ENCODE data around the gene ANKHD1.

DNA sequence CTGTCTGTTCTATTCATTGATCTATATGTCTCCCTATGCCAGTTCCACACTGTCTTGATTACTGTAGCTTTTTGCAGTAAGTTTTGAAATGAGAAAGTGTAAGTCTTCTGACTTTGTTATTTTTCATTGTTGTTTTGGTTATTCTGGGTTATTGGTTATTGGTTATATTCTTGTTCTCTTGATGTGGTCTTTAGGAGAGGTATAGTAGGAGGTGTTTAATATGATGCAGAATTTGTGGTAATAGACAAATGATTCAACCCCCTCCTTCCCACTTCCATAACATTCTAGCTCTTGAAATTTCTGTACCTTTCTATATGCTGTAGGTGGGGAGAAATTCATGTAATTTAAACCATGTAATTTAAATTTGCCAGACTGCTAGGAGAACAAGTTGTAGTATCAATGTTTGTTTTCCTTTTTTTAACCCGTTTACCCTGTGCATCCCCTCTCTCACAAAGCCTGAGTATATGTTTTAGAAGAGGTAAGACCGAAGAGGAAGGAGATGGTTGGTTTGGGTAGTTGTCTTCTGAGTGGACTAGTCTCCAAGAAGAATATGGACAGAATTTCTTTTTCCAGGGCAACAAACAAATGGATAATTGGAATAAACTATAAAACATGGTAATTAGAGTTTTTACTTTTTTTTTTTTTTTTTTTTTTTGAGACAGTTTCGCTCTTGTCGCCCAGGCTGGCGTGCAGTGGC lies 19.2 kb downstream of the ANKHD1 start:
- TF ChIP-seq, protein P1, sequence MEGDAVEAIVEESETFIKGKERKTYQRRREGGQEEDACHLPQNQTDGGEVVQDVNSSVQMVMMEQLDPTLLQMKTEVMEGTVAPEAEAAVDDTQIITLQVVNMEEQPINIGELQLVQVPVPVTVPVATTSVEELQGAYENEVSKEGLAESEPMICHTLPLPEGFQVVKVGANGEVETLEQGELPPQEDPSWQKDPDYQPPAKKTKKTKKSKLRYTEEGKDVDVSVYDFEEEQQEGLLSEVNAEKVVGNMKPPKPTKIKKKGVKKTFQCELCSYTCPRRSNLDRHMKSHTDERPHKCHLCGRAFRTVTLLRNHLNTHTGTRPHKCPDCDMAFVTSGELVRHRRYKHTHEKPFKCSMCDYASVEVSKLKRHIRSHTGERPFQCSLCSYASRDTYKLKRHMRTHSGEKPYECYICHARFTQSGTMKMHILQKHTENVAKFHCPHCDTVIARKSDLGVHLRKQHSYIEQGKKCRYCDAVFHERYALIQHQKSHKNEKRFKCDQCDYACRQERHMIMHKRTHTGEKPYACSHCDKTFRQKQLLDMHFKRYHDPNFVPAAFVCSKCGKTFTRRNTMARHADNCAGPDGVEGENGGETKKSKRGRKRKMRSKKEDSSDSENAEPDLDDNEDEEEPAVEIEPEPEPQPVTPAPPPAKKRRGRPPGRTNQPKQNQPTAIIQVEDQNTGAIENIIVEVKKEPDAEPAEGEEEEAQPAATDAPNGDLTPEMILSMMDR (conservative IDR thresholded peaks at IDR 0.05; ENCODE audit: low read length): no peak
- no peak for TF ChIP-seq EZH2phosphoT487 (IDR thresholded peaks at IDR 0.05; ENCODE audit: borderline replicate concordance)

Measured in Loucy (cell line).